ENCODE measurements around the gene HRH1.
"Not testable (repeated sequence)": the region's sequence is repeated elsewhere in the genome, so short reads cannot be mapped to it uniquely, and the experiment has no call there.

The HRH1 gene

GRCh38 chr3:11159421-11159904 lies 5.2 kb downstream of the HRH1 start:
- Histone ChIP-seq H3K4me1 (ENCODE audit: control insufficient read depth, insufficient read depth, low read length) (peaks cover 15% of the 10 kb centered on the region), H3K4me3 (ENCODE audit: low read length in 2 of 2) (no peak overlapping the region), H3K36me3 (ENCODE audit: control insufficient read depth in 2 of 2, insufficient read depth in 2 of 2, low read length in 2 of 2) (no peaks in the 10 kb centered on the region), H3K9ac (ENCODE audit: low read length in 2 of 2) (no peak overlapping the region), H3K9me3 (ENCODE audit: control insufficient read depth in 2 of 2, low read length in 2 of 2) (no peaks in the 10 kb centered on the region), H3K27me3 (ENCODE audit: control insufficient read depth in 1 of 2, insufficient read depth in 2 of 2, low read length in 2 of 2) (peaks cover 12 to 20% of the 10 kb centered on the region in 2 donors), H3K27ac (ENCODE audit: low read length) (no peak overlapping the region)

GRCh38 chr3:11161666-11162065 lies 7.4 kb downstream of the HRH1 start:
- Histone ChIP-seq H3K27ac (ENCODE audit: low read length) (no peak overlapping the region), H3K9ac (ENCODE audit: low read length in 2 of 2) (no peak overlapping the region), H3K9me3 (ENCODE audit: control insufficient read depth in 2 of 2, low read length in 2 of 2) (no peaks in the 10 kb centered on the region), H3K36me3 (ENCODE audit: control insufficient read depth in 2 of 2, insufficient read depth in 2 of 2, low read length in 2 of 2) (no peaks in the 10 kb centered on the region), H3K27me3 (ENCODE audit: control insufficient read depth in 1 of 2, insufficient read depth in 2 of 2, low read length in 2 of 2) (peaks cover 0 to 6% of the 10 kb centered on the region in 2 donors), H3K4me3 (ENCODE audit: low read length in 2 of 2) (no peak overlapping the region), H3K4me1 (ENCODE audit: control insufficient read depth, insufficient read depth, low read length) (no peaks in the 10 kb centered on the region)

GRCh38 chr3:11162401-11163345 lies 8.4 kb downstream of the HRH1 start:
- Histone ChIP-seq H3K4me3 (ENCODE audit: low read length in 2 of 2) (no peak overlapping the region), H3K9ac (ENCODE audit: low read length in 2 of 2) (no peak overlapping the region), H3K27ac (ENCODE audit: low read length) (no peak overlapping the region), H3K4me1 (ENCODE audit: control insufficient read depth, insufficient read depth, low read length) (no peaks in the 10 kb centered on the region), H3K27me3 (ENCODE audit: control insufficient read depth in 1 of 2, insufficient read depth in 2 of 2, low read length in 2 of 2) (peaks cover 0 to 2% of the 10 kb centered on the region in 2 donors), H3K9me3 (ENCODE audit: control insufficient read depth in 2 of 2, low read length in 2 of 2) (no peaks in the 10 kb centered on the region), H3K36me3 (ENCODE audit: control insufficient read depth in 2 of 2, insufficient read depth in 2 of 2, low read length in 2 of 2) (no peaks in the 10 kb centered on the region)

- H3K9me3 ChIP-seq (ENCODE audit: control insufficient read depth in 2 of 2, low read length in 2 of 2): no peaks in the 10 kb centered on the region
- no peaks in the 10 kb centered on the region for H3K4me1 ChIP-seq (ENCODE audit: control insufficient read depth, insufficient read depth, low read length)
- H3K4me3 ChIP-seq (ENCODE audit: low read length in 2 of 2): no peak overlapping the region
- H3K36me3 ChIP-seq (ENCODE audit: control insufficient read depth in 2 of 2, insufficient read depth in 2 of 2, low read length in 2 of 2): no peaks in the 10 kb centered on the region
- peaks cover 0 to 2% of the 10 kb centered on the region in 2 donors for H3K27me3 ChIP-seq (ENCODE audit: control insufficient read depth in 1 of 2, insufficient read depth in 2 of 2, low read length in 2 of 2)
- no peak overlapping the region for H3K27ac ChIP-seq (ENCODE audit: low read length)
- H3K9ac ChIP-seq (ENCODE audit: low read length in 2 of 2): no peak overlapping the region
Measured at GRCh38 chr3:11164607-11165006, 10.3 kb downstream of the HRH1 start.

DNA sequence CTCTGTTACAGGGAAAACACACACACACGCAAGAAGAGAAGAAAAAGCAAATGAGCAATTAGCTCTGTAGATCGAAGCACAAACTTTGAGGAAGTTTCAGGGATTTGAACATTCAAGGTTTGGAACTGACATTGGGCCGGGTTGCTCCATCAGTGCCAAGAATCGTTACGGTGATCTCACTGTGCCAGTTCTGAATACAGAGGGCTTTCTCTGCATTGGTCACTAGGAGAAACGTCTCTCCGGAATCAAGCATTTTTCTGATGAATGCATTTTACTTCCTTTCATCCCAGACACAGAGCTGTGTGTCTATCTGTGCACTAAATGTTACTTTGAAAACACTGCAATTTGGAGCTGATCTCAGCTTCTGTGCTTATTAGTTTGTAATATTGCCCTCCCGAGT lies 11.2 kb downstream of the HRH1 start:
- Histone ChIP-seq H3K9me3 (ENCODE audit: control insufficient read depth in 2 of 2, low read length in 2 of 2) (no peaks in the 10 kb centered on the region), H3K36me3 (ENCODE audit: control insufficient read depth in 2 of 2, insufficient read depth in 2 of 2, low read length in 2 of 2) (no peaks in the 10 kb centered on the region), H3K4me3 (ENCODE audit: low read length in 2 of 2) (no peak overlapping the region), H3K27me3 (ENCODE audit: control insufficient read depth in 1 of 2, insufficient read depth in 2 of 2, low read length in 2 of 2) (peaks cover 0 to 2% of the 10 kb centered on the region in 2 donors), H3K4me1 (ENCODE audit: control insufficient read depth, insufficient read depth, low read length) (no peaks in the 10 kb centered on the region), H3K9ac (ENCODE audit: low read length in 2 of 2) (no peak overlapping the region), H3K27ac (ENCODE audit: low read length) (no peak overlapping the region)

DNA sequence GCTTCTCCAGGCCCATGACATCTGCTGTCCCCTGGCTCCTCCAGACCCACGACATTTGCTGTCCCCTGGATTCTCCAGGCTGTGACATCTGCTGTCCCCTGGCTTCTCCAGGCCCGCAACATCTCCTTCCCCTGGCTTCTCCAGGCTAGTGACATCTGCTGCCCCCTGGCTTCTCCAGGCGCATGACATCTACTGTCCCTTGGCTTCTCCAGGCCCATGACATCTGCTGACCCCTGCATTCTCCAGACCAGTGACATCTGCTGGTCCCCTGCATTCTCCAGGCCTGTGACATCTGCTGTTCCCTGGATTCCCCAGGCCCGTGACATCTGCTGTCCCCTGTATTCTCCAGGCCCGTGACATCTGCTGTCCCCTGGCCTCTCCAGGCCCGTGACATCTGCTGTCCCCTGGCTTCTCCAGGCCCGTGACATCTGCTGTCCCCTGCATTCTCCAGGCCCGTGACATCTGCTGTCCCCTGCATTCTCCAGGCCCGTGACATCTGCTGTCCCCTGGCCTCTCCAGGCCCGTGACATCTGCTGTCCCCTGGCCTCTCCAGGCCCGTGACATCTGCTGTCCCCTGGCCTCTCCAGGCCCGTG lies 12.6 kb downstream of the HRH1 start:
- H3K4me3 ChIP-seq (ENCODE audit: low read length in 2 of 2); H3K9me3 ChIP-seq (ENCODE audit: control insufficient read depth in 2 of 2, low read length in 2 of 2); H3K36me3 ChIP-seq (ENCODE audit: control insufficient read depth in 2 of 2, insufficient read depth in 2 of 2, low read length in 2 of 2): not testable (repeated sequence)

DNA sequence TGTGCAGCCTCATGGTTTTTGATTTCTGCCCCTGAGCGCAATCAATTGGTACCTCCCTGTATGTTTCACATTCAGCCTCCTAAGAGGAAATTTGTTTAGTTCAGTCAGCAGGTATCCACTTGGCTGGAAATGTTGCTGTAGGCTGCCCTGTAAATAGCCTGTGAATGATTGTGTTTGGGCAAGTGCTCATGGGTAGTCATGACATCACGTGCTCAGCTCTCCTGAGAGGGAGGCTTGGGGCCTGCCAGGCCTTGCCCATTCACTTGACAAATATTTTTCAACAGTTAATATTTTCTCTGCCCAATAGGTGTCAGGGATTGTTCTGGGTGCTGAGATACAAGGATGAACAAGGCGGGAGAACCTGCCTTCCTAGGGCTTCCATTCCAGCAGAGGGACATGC lies 13.3 kb downstream of the HRH1 start:
- H3K4me3 ChIP-seq (ENCODE audit: low read length in 2 of 2): no peak overlapping the region
- no peak overlapping the region for H3K9ac ChIP-seq (ENCODE audit: low read length in 2 of 2)
- H3K27me3 ChIP-seq (ENCODE audit: control insufficient read depth in 1 of 2, insufficient read depth in 2 of 2, low read length in 2 of 2): peaks cover 0 to 2% of the 10 kb centered on the region in 2 donors
- H3K9me3 ChIP-seq (ENCODE audit: control insufficient read depth in 2 of 2, low read length in 2 of 2): no peaks in the 10 kb centered on the region
- no peaks in the 10 kb centered on the region for H3K36me3 ChIP-seq (ENCODE audit: control insufficient read depth in 2 of 2, insufficient read depth in 2 of 2, low read length in 2 of 2)
- no peaks in the 10 kb centered on the region for H3K4me1 ChIP-seq (ENCODE audit: control insufficient read depth, insufficient read depth, low read length)
- no peak overlapping the region for H3K27ac ChIP-seq (ENCODE audit: low read length)

More for the DNA sequence above, 12.6 kb downstream of the HRH1 start:
- not testable (repeated sequence) for H3K27ac ChIP-seq (ENCODE audit: low read length); H3K9ac ChIP-seq (ENCODE audit: low read length in 2 of 2); H3K27me3 ChIP-seq (ENCODE audit: control insufficient read depth in 1 of 2, insufficient read depth in 2 of 2, low read length in 2 of 2); H3K4me1 ChIP-seq (ENCODE audit: control insufficient read depth, insufficient read depth, low read length)

DNA sequence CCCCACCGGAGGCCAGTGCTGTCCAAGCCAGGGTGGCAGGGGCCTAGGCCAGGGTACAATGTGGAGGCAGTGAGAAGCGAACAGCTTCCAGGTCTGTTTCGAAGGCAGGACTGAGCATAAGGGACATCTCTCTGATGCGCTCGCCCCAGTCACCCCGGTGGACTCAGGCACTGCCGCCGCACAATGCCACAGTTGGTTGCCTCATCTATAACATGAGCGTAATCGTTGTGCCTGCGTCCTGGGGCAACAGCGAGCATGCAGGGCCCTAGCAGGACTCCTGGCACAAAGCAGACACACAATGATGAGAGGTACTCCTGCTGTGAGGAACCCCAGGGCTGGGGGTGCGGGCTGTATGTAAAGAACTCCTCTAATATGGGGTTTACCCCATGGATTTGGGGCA lies 14.1 kb downstream of the HRH1 start:
- Histone ChIP-seq H3K36me3 (ENCODE audit: control insufficient read depth in 2 of 2, insufficient read depth in 2 of 2, low read length in 2 of 2) (no peaks in the 10 kb centered on the region), H3K4me1 (ENCODE audit: control insufficient read depth, insufficient read depth, low read length) (no peaks in the 10 kb centered on the region), H3K27me3 (ENCODE audit: control insufficient read depth in 1 of 2, insufficient read depth in 2 of 2, low read length in 2 of 2) (no peaks in the 10 kb centered on the region), H3K9me3 (ENCODE audit: control insufficient read depth in 2 of 2, low read length in 2 of 2) (no peaks in the 10 kb centered on the region), H3K4me3 (ENCODE audit: low read length in 2 of 2) (no peak overlapping the region), H3K27ac (ENCODE audit: low read length) (no peak overlapping the region), H3K9ac (ENCODE audit: low read length in 2 of 2) (no peak overlapping the region)

GRCh38 chr3:11168881-11169805 lies 14.8 kb downstream of the HRH1 start:
- no peak overlapping the region for H3K27ac ChIP-seq (ENCODE audit: low read length)
- H3K27me3 ChIP-seq (ENCODE audit: control insufficient read depth in 1 of 2, insufficient read depth in 2 of 2, low read length in 2 of 2): no peaks in the 10 kb centered on the region
- no peak overlapping the region for H3K4me3 ChIP-seq (ENCODE audit: low read length in 2 of 2)
- H3K9me3 ChIP-seq (ENCODE audit: control insufficient read depth in 2 of 2, low read length in 2 of 2): no peaks in the 10 kb centered on the region
- no peaks in the 10 kb centered on the region for H3K4me1 ChIP-seq (ENCODE audit: control insufficient read depth, insufficient read depth, low read length)
- H3K36me3 ChIP-seq (ENCODE audit: control insufficient read depth in 2 of 2, insufficient read depth in 2 of 2, low read length in 2 of 2): no peaks in the 10 kb centered on the region
- no peak overlapping the region for H3K9ac ChIP-seq (ENCODE audit: low read length in 2 of 2)

DNA sequence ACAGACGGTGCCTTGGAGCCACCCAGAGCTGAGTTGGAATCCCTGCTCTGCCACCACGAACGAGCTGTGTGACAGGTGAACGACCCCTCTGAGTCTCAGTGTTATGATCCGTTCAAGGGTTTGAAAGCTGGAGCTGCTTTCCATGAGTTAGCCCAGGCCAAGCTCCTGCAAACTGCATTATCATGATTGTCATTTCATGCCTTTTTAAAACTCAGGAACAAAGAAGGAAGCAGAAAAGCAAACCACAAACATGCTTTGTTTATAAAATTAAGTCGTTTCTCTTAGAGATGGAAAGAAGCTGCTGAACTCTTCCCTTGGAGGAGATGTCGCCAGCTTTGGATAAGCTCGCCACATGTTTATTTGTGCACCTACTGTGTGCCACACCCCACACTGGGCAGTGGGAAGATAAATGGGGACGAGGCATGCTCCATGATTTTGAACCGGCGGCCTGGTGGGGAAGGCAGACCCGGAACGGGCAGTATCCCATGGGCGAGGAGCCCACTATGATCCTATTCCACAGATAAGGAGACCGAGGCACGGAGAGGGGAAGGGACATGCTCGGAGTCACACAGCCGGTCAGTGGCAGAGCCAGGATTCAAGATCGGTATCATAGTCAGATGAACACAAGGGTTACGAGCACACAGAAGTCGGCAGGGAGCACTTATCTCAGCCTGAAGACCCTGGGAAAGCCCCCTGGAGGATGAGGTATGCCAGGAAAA lies 15.9 kb downstream of the HRH1 start:
- Histone ChIP-seq H3K36me3 (ENCODE audit: control insufficient read depth in 2 of 2, insufficient read depth in 2 of 2, low read length in 2 of 2) (no peaks in the 10 kb centered on the region), H3K27me3 (ENCODE audit: control insufficient read depth in 1 of 2, insufficient read depth in 2 of 2, low read length in 2 of 2) (no peaks in the 10 kb centered on the region), H3K9ac (ENCODE audit: low read length in 2 of 2) (no peak overlapping the region), H3K9me3 (ENCODE audit: control insufficient read depth in 2 of 2, low read length in 2 of 2) (no peaks in the 10 kb centered on the region), H3K27ac (ENCODE audit: low read length) (no peak overlapping the region), H3K4me1 (ENCODE audit: control insufficient read depth, insufficient read depth, low read length) (no peaks in the 10 kb centered on the region), H3K4me3 (ENCODE audit: low read length in 2 of 2) (no peak overlapping the region)

Data from stomach smooth muscle (tissue), 2 donors.